PC-3 (cell line): ENCODE data around the gene ZNF506.

ENCODE experiments used
- CTCF ChIP-seq: fragments of 300-600 bp; sonication (generic); conservative IDR thresholded peaks from 2 replicates; pipeline ENCODE4 v1.5.1; 2017; ENCODE audit warnings: antibody characterized with exemption, low read depth, mild to moderate bottlenecking, low read length
- EZH2 ChIP-seq: fragments of 300-600 bp; sonication (generic); IDR thresholded peaks from one replicate; pipeline ENCODE4 v1.6.1; 2017; ENCODE audit warnings: antibody characterized with exemption, mild to moderate bottlenecking, low read length; ENCODE audit not compliant: unreplicated experiment
- EZH2phosphoT487 ChIP-seq: fragments of 300-600 bp; sonication (generic); IDR thresholded peaks from 2 replicates; pipeline ENCODE4 v1.6.1; 2018; ENCODE audit warnings: mild to moderate bottlenecking, antibody characterized with exemption, low read length, borderline replicate concordance

DNA sequence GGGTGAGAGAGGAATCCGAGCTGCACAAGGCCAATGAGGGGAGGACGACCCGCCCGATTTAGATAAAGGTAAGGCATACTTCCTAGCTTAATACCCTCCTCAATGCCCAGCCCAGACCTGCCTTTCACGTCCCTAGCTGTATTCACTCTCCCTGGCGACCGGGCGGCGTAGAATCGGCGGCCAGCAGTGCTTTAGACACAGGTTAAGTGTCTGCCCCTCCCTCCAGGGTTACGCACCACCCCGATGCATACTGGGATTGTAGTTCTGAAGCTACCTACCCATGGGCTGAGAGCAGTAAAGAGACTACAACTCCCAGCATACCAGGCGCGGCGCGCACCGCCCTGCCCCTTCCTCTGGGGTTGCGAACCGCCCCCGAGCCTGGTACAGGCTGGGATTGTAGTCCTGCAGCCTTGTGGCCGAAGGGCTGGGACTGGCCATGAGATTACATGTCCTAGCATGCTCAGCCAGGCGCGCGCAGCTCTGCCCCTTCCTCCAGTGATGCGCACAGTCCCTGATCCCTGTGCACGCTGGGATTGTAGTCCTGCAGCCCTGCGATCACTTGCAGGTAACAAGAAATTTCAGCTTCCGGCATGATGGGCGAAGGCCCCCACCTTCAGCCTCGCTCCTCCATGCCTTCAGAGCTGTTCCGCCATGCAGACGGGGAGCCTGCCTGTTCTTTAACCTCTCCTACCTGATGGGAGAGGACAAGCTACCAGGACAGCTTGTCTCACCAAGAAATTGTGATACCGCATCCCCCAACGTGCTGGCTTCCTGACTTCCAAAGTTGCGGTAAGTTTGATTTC, 45.1 kb downstream of the ZNF506 start:
- TF ChIP-seq EZH2 (no peak), CTCF (no peak), EZH2phosphoT487 (no peak)
